ENCODE results near the gene CREB5. TPM values are rescaled to one million over a fixed set of nuclear protein-coding genes. Genes with fewer than 3 reads are reported as not detected.

CREB5 gene
- total RNA-seq, 2 experiments from 2014 or later: 0.19 to 0.22 TPM

DNA sequence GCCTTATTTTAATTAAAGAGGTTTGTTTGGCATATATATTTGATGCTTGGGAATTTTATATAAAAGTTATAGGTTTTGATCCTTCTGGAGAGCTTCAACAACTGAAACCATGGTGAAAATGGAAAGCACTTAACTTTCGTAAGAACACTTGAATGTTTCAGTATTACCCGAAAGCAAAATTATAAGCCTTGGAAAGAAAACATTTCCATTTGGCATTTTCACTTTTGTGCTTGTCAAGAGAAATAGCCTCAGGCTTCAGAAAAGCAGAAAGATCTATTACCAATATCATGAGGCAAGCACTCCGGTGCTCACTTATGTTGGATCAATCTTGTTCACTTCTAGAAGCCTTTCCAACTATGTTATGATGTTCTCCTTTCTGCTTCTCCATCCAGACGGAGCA is 289.9 kb downstream of the CREB5 start:
- ChIA-PET POLR2A (no interaction called here), CTCF (no interaction called here)
- Mint-ChIP-seq H3K27ac (no peak overlapping the region), H3K4me1 (ENCODE audit: low read depth) (no peaks in the 10 kb centered on the region), H3K9me3 (no peaks in the 10 kb centered on the region), H3K36me3 (ENCODE audit: low read depth) (no peaks in the 10 kb centered on the region), H3K4me3 (no peak overlapping the region), H3K27me3 (no peaks in the 10 kb centered on the region)
- TF ChIP-seq, protein P1, sequence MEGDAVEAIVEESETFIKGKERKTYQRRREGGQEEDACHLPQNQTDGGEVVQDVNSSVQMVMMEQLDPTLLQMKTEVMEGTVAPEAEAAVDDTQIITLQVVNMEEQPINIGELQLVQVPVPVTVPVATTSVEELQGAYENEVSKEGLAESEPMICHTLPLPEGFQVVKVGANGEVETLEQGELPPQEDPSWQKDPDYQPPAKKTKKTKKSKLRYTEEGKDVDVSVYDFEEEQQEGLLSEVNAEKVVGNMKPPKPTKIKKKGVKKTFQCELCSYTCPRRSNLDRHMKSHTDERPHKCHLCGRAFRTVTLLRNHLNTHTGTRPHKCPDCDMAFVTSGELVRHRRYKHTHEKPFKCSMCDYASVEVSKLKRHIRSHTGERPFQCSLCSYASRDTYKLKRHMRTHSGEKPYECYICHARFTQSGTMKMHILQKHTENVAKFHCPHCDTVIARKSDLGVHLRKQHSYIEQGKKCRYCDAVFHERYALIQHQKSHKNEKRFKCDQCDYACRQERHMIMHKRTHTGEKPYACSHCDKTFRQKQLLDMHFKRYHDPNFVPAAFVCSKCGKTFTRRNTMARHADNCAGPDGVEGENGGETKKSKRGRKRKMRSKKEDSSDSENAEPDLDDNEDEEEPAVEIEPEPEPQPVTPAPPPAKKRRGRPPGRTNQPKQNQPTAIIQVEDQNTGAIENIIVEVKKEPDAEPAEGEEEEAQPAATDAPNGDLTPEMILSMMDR (IDR thresholded peaks at IDR 0.05): no peak
- intact Hi-C loops (cut with DNase I, micrococcal nuclease): no loop called here
- no peak overlapping the region for H3K27ac ChIP-seq (ENCODE audit: low read depth in 1 of 2, low read length in 2 of 2)
- ATAC-seq (ENCODE audit: poor library complexity): no peak
- H3K4me1 ChIP-seq (ENCODE audit: insufficient read depth, low read length): no peaks in the 10 kb centered on the region
- H3K9me3 ChIP-seq (ENCODE audit: control insufficient read depth in 1 of 2, insufficient read depth in 1 of 2, low read length in 2 of 2): no peaks in the 10 kb centered on the region
- DNase-seq: no peak
- no peaks in the 10 kb centered on the region for H3K36me3 ChIP-seq (ENCODE audit: insufficient read depth, low read length)
- H3K4me3 ChIP-seq (ENCODE audit: low read length): no peak overlapping the region
- no peaks in the 10 kb centered on the region for H3K27me3 ChIP-seq (ENCODE audit: control insufficient read depth in 1 of 2, insufficient read depth in 2 of 2, low read length in 2 of 2)

DNA sequence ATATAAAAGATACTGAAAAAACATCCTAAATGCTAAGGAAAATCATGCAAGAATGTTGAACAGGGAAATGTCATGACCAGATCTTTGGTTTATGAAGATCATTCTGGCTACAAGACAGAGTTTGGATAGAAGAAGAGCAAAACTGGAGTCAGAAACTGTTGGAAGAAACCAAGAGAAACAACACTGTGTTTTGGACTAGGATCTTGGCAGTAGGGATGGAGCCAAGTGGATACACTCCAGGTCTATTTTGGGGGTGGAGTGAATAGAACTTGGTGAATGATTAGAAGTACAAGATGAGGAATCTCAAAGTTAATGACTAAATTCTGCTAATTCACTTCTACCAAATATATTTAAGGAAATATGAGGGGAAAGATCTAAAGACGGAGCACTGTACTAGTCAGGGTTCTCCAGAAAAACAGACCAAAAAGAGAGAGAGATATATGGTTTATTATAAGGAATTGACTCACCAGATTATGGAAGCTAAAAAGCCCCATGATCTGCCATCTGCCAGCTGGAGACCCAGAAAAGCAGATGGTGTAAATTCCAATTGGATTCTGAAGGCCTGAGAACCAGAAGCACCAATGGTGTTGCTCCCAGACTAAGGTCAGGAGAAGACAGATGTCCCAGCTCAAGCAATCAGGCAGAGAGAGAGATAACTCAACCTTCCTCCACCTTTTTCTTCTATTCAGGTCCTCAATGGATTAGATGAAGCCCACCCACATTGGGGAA is 290.9 kb downstream of the CREB5 start:
- Histone ChIP-seq H3K36me3 (ENCODE audit: insufficient read depth, low read length) (no peaks in the 10 kb centered on the region), H3K4me3 (ENCODE audit: low read length) (no peak overlapping the region), H3K27ac (ENCODE audit: low read depth in 1 of 2, low read length in 2 of 2) (no peak overlapping the region), H3K27me3 (ENCODE audit: control insufficient read depth in 1 of 2, insufficient read depth in 2 of 2, low read length in 2 of 2) (no peaks in the 10 kb centered on the region), H3K4me1 (ENCODE audit: insufficient read depth, low read length) (no peaks in the 10 kb centered on the region), H3K9me3 (ENCODE audit: control insufficient read depth in 1 of 2, insufficient read depth in 1 of 2, low read length in 2 of 2) (no peaks in the 10 kb centered on the region)
- TF ChIP-seq, protein P1 (IDR thresholded peaks at IDR 0.05): no peak
- Mint-ChIP-seq H3K4me1 (ENCODE audit: low read depth) (no peaks in the 10 kb centered on the region), H3K9me3 (no peaks in the 10 kb centered on the region), H3K27me3 (no peaks in the 10 kb centered on the region), H3K36me3 (ENCODE audit: low read depth) (no peaks in the 10 kb centered on the region), H3K27ac (no peak overlapping the region), H3K4me3 (no peak overlapping the region)
- intact Hi-C loops (cut with DNase I, micrococcal nuclease): no loop called here
- ATAC-seq (ENCODE audit: poor library complexity) (no peak), DNase-seq (no peak)
- ChIA-PET POLR2A (no interaction called here), CTCF (no interaction called here)

DNA sequence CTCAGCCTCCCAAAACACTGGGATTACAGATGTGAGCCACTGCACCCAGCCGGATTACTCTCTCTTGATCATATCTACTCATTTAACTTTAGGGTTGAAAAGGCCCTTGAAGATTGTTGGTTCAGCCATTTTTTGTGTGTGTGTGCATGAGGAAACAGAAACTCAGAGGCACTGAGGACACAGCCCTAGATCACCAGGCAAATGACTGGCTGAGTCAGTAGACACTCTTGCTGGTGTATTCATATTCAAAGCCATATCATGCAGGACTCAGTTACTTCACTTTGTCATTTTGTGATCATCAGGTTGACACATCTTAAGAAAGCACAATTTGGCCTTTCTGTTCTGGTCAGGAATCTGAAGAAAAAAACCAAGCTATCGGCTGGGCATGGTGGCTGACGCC is 292.4 kb downstream of the CREB5 start:
- Mint-ChIP-seq H3K36me3 (ENCODE audit: low read depth) (no peaks in the 10 kb centered on the region), H3K27ac (no peak overlapping the region), H3K9me3 (no peaks in the 10 kb centered on the region), H3K27me3 (no peaks in the 10 kb centered on the region), H3K4me3 (no peak overlapping the region), H3K4me1 (ENCODE audit: low read depth) (no peaks in the 10 kb centered on the region)
- no peak for DNase-seq
- Histone ChIP-seq H3K36me3 (ENCODE audit: insufficient read depth, low read length) (no peaks in the 10 kb centered on the region), H3K27me3 (ENCODE audit: control insufficient read depth in 1 of 2, insufficient read depth in 2 of 2, low read length in 2 of 2) (no peaks in the 10 kb centered on the region), H3K4me3 (ENCODE audit: low read length) (no peak overlapping the region), H3K4me1 (ENCODE audit: insufficient read depth, low read length) (no peaks in the 10 kb centered on the region), H3K27ac (ENCODE audit: low read depth in 1 of 2, low read length in 2 of 2) (no peak overlapping the region), H3K9me3 (ENCODE audit: control insufficient read depth in 1 of 2, insufficient read depth in 1 of 2, low read length in 2 of 2) (no peaks in the 10 kb centered on the region)
- no peak for ATAC-seq (ENCODE audit: poor library complexity)
- ChIA-PET CTCF (no interaction called here), POLR2A (no interaction called here)
- intact Hi-C loops (cut with DNase I, micrococcal nuclease): no loop called here
- TF ChIP-seq, protein P1 (IDR thresholded peaks at IDR 0.05): no peak
